Common myeloid progenitor, CD34-positive (primary cell): Measurements from ENCODE around the gene VWA3A.

Source experiments
- CTCF ChIA-PET: fragments of 350-600 bp; sonication (Branson Sonifier 250); formaldehyde crosslinking; loops from one replicate; lab custom pipeline; 2021; ENCODE audit warnings: antibody characterized with exemption; lab: Charles Lee
- POLR2A ChIA-PET: fragments of 350-600 bp; sonication (Branson Sonifier 250); formaldehyde crosslinking; loops from one replicate; lab custom pipeline; 2021; ENCODE audit warnings: antibody characterized with exemption; lab: Charles Lee
- DNase-seq, 3 donors: peaks; one replicate each; pipeline versions ENCODE4 v3.0.0 to v3.0.0-alpha.2; 2013
- H3K27ac ChIP-seq, 2 experiments: 1 replicate in 1 of 2; 2 replicates in 1 of 2; pipeline ENCODE4 v1.7.0; 2013; ENCODE audit warnings: inconsistent platforms in 2 of 2, low read length in 2 of 2, mild to moderate bottlenecking in 2 of 2, low read depth in 1 of 2, moderate library complexity in 1 of 2; ENCODE audit not compliant: severe bottlenecking in 2 of 2, insufficient read depth in 1 of 2, poor library complexity in 1 of 2
- H3K27me3 ChIP-seq, 5 experiments: replicated peaks in 2 of 5; 1 replicate in 3 of 5; 2 replicates in 2 of 5; pipeline versions ENCODE4 v1.6.1 to v1.7.0; 2013; ENCODE audit warnings: low read length in 4 of 5, mild to moderate bottlenecking in 2 of 5, moderate library complexity in 2 of 5, inconsistent platforms in 1 of 5; ENCODE audit not compliant: insufficient read depth in 5 of 5, control insufficient read depth in 4 of 5
- H3K36me3 ChIP-seq, 4 experiments: 1 replicate in 2 of 4; 2 replicates in 2 of 4; pipeline versions ENCODE4 v1.6.1 to v1.7.0; 2013; ENCODE audit warnings: low read length in 3 of 4, control low read depth in 1 of 4, mild to moderate bottlenecking in 1 of 4; ENCODE audit not compliant: control insufficient read depth in 4 of 4, insufficient read depth in 4 of 4
- H3K4me1 ChIP-seq, 4 experiments: 1 replicate in 3 of 4; 2 replicates in 1 of 4; pipeline versions ENCODE4 v1.6.1 to v1.7.1; 2013; ENCODE audit warnings: low read length in 3 of 4, mild to moderate bottlenecking in 3 of 4, control low read depth in 1 of 4, inconsistent platforms in 1 of 4, moderate library complexity in 1 of 4; ENCODE audit not compliant: control insufficient read depth in 4 of 4, insufficient read depth in 4 of 4; ENCODE audit errors: control extremely low read depth in 1 of 4
- H3K4me3 ChIP-seq, 7 experiments: 1 replicate in 4 of 7; 2 replicates in 3 of 7; pipeline versions ENCODE4 v1.5.1 to v1.7.0; 2013; ENCODE audit warnings: mild to moderate bottlenecking in 7 of 7, low read length in 6 of 7, moderate library complexity in 6 of 7, inconsistent platforms in 2 of 7, low read depth in 2 of 7, control low read depth in 1 of 7; ENCODE audit not compliant: insufficient read depth in 4 of 7, control insufficient read depth in 1 of 7; ENCODE audit errors: extremely low read depth in 1 of 7
- H3K9me3 ChIP-seq, 5 experiments: 1 replicate in 4 of 5; 2 replicates in 1 of 5; pipeline versions ENCODE4 v1.6.1 to v1.7.1; 2013; ENCODE audit warnings: low read length in 4 of 5, mild to moderate bottlenecking in 2 of 5, inconsistent platforms in 1 of 5, low read depth in 1 of 5, moderate library complexity in 1 of 5; ENCODE audit not compliant: control insufficient read depth in 4 of 5, insufficient read depth in 2 of 5; ENCODE audit errors: control extremely low read depth in 1 of 5
- WGBS: methylation state at CpG from one replicate; pipeline ENCODE4 v1.1.5; 2013; ENCODE audit not compliant: insufficient coverage; 5-methylcytosine and 5-hydroxymethylcytosine counted together

The VWA3A gene

DNA sequence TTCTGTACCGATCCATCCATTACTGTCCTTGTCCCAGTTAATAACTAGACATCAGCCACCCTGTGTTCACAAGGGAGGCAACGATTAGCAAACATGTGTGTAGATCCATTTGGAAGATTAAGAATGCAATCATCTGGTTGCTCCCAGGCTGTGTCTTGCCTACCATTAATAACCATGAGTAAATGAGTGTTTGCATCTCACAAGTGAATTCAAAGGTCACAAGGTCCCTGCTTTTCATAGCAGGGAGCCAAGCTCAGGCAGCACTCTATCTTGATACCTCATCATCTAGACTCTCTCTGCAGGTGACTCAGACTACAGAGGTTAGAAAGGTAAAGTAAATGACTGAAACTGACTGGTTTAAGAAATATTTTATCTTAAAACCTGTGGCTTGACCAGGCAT lies 25.3 kb downstream of the VWA3A start:
- Histone ChIP-seq H3K9me3 (no peaks in the 10 kb centered on the region), H3K27ac (no peak overlapping the region), H3K4me1 (no peaks in the 10 kb centered on the region), H3K27me3 (peaks cover 0 to 2% (median 0%) of the 10 kb centered on the region in 5 experiments), H3K4me3 (no peak overlapping the region), H3K36me3 (no peaks in the 10 kb centered on the region)
- ChIA-PET POLR2A (no interaction called here), CTCF (no interaction called here)
- DNase-seq = no peak
- 100% methylated on average over 2 of the region's 2 CpGs for WGBS

DNA sequence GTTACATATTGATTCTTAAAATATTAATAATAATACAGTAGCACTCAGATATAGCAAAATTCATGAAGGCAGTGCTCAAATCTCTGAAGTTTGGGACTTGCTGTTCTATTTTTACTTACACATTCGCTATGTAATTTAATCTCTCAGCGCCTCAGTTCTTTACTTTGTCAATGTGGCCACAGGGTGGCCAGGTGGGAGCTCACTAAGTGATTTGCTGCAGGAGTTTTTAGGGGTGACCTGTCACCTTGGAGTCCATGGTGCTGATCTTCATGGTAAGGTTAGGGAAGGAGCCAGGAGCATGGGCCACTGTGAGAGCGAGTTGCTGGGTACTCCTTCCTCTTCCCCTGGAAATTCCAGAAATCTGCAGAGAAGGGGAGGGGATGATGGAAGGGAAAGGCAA lies 28.1 kb downstream of the VWA3A start:
- H3K4me3 ChIP-seq = no peak overlapping the region
- POLR2A ChIA-PET = no interaction called here
- no peak overlapping the region for H3K27ac ChIP-seq
- no peak for DNase-seq
- H3K9me3 ChIP-seq = no peaks in the 10 kb centered on the region
- peaks cover 0 to 2% (median 0%) of the 10 kb centered on the region in 5 experiments for H3K27me3 ChIP-seq
- WGBS = no CpG with 5 or more reads among the region's 3 CpGs
- CTCF ChIA-PET = interaction anchor here (1.6 kb wide), 1 partner anchor 10 kb away, joined by 4 read pairs; no protein-coding TSS in a partner anchor
- H3K36me3 ChIP-seq = no peaks in the 10 kb centered on the region
- peaks cover 0 to 4% (median 0%) of the 10 kb centered on the region in 4 experiments for H3K4me1 ChIP-seq

DNA sequence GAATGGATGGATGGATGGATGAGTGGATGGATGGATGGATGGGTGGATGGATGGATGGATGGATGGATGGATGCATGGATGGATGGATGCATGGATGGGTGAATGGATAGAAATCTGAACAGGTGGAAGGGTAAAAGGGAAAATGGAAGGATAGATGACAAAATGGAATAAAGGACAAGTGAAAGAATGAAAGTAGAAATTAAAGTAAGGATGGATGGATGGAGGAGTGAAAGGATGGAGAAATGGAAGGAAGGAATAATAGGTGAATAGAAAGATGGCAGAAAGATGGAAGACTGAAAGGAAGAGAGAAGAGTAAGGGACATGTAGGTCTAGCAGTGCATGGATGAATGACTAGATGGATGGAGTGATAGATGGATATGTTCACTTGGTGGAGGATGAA lies 29.9 kb downstream of the VWA3A start:
- Histone ChIP-seq H3K27ac (no peak overlapping the region), H3K4me1 (peaks cover 0 to 4% (median 0%) of the 10 kb centered on the region in 4 experiments), H3K36me3 (no peaks in the 10 kb centered on the region), H3K9me3 (peaks cover 0 to 1% (median 0%) of the 10 kb centered on the region in 5 experiments), H3K4me3 (no peak overlapping the region), H3K27me3 (peaks cover 0 to 2% (median 0%) of the 10 kb centered on the region in 5 experiments)
- no peak for DNase-seq
- ChIA-PET POLR2A (no interaction called here), CTCF (no interaction called here)

DNA sequence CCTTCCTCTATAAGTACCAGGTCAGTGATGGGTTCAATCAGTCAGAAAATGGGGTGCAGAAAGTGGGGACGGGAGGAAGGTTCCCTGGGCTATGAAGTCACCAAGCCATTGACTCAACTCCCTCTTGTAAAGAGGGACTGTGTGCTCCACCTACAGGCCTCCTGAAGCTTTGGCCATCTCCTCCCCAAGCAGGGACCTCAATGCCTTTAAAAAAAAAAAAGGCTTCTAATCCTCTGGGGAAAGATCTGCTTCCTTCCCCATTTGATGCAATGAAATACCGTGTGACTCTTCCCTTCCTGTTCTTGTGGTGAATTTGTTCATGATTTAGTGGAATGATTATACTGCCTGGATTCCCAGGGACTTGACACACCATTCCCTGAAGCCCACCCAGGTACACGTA lies 30.8 kb downstream of the VWA3A start:
- H3K36me3 ChIP-seq = no peaks in the 10 kb centered on the region
- peaks cover 0 to 1% (median 0%) of the 10 kb centered on the region in 5 experiments for H3K9me3 ChIP-seq
- ChIA-PET POLR2A (no interaction called here), CTCF (no interaction called here)
- WGBS = 0% methylated on average over 1 of the region's 3 CpGs
- H3K27me3 ChIP-seq = peaks cover 0 to 2% (median 0%) of the 10 kb centered on the region in 5 experiments
- no peak overlapping the region for H3K27ac ChIP-seq
- peaks cover 0 to 4% (median 0%) of the 10 kb centered on the region in 4 experiments for H3K4me1 ChIP-seq
- peak in 2 of 3 donors; percentile 18 to 20 for DNase-seq
- H3K4me3 ChIP-seq = no peak overlapping the region

DNA sequence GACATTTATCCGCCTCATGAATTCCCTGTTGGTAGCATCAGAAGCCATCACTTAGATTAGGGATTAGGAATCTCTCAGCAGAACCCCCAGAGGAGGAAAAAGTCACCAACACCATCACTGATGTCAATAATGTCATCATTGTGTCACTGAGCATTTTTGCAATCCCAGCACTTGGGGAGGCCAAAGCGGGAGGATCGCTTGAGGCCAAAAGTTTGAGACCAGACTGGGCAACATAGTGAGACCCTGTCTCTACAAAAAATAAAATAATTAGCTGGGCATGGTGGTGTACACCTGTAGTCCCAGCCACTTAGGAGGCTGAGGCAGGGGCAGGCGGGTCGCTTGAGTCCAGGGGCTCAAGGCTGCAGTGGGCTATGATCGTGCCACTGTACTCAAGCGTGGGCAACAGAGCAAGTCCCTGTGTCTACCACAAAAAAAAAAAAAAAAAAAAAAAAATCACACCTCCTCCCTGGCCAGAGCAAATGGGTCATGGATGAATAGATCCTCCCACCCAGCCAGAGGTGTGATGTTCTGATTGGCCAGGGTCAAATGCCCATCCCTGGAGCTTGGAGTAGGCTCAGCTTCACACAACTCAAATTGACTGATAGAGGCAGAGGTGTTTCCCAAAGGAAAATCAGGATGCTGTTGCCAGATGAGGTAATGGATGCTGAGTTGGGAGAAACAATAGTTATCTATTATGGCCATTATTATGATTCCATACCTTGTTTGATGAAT lies 31.6 kb downstream of the VWA3A start:
- Histone ChIP-seq H3K9me3 (peaks cover 0 to 1% (median 0%) of the 10 kb centered on the region in 5 experiments), H3K27ac (no peak overlapping the region), H3K4me3 (no peak overlapping the region), H3K27me3 (peaks cover 0 to 2% (median 0%) of the 10 kb centered on the region in 5 experiments), H3K4me1 (peaks cover 0 to 4% (median 0%) of the 10 kb centered on the region in 4 experiments), H3K36me3 (no peaks in the 10 kb centered on the region)
- DNase-seq = no peak
- ChIA-PET CTCF (no interaction called here), POLR2A (no interaction called here)
- 100% methylated on average over 1 of the region's 7 CpGs for WGBS

DNA sequence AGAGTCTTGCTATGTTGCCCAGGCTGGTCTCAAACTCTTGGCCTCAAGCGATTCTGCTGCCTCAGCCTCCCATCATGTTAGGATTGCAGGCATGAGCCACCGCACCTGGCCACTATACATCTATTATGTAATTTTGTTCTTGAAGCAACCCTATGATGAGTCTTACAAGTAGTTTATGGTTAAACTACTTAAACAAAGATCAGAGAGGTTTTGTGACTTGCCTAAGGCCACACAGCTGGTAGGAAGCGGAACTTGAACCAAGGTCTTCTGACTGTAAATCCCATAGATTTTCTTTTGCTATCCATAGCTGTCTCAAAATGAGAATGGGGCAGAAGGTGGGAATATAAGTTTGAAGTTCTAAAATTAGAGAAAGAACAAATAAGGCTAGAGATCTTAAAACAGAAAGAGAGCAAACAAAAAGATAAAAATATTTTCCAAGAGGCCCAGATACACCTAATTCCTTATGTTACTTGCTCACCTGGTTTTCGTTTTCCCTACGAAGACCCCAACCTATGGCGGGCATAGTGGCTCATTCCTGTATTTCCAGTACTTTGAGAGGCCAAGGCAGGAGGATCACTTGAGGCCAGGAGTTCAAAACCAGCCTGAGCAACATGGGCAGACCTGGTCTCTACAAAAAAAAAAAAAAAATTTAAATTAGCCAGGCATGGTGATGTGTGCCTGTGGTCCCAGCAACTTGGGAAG lies 32.4 kb downstream of the VWA3A start:
- POLR2A ChIA-PET = no interaction called here
- CTCF ChIA-PET = no interaction called here

DNA sequence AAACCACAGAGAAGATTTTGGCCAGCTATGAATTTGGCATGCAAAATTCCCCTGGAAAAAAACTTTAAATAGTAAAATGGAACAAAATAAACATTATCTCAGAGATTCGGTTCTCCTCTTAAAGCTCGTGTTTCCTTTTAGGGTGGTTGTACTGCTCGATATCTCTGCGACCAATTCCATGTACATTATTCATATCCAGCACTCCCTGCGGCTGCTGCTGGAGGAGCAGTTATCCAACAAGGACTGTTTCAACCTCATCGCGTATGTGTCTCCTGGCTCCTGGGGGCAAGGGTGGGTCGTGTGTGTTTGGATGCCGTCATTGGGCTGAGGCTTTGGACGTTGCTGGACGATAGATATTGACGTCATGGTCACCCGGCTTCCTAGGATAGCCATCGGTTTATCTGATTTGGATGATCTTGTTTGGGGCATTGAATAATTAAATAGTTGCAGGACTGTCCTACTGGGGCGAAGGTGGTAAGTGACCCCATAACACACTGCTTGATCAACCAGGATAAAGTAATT lies 33.8 kb downstream of the VWA3A start:
- Histone ChIP-seq H3K4me3 (no peak overlapping the region), H3K9me3 (peaks cover 0 to 1% (median 0%) of the 10 kb centered on the region in 5 experiments), H3K27me3 (peaks cover 0 to 2% (median 0%) of the 10 kb centered on the region in 5 experiments), H3K27ac (no peak overlapping the region), H3K36me3 (no peaks in the 10 kb centered on the region), H3K4me1 (peaks cover 0 to 4% (median 0%) of the 10 kb centered on the region in 4 experiments)
- DNase-seq = no peak
- ChIA-PET CTCF (no interaction called here), POLR2A (no interaction called here)
- WGBS = 100% methylated on average over 9 of the region's 15 CpGs

More for the DNA sequence above, 32.4 kb downstream of the VWA3A start:
- no peak overlapping the region for H3K4me3 ChIP-seq
- H3K27ac ChIP-seq = no peak overlapping the region
- H3K9me3 ChIP-seq = peaks cover 0 to 1% (median 0%) of the 10 kb centered on the region in 5 experiments
- WGBS = 98% methylated on average over 4 of the region's 6 CpGs
- peaks cover 0 to 2% (median 0%) of the 10 kb centered on the region in 5 experiments for H3K27me3 ChIP-seq
- H3K4me1 ChIP-seq = peaks cover 0 to 4% (median 0%) of the 10 kb centered on the region in 4 experiments
- DNase-seq = no peak
- H3K36me3 ChIP-seq = no peaks in the 10 kb centered on the region
